Neural progenitor cell (in vitro differentiated cells): ENCODE results near the gene MKRN2. TPM values are rescaled to one million over a fixed set of nuclear protein-coding genes. Genes with fewer than 3 reads are reported as not detected.

Source experiments
- DNase-seq: peaks from one replicate; pipeline ENCODE4 v3.0.0-alpha.2; 2016; ENCODE audit warnings: low spot score
- H2AFZ ChIP-seq: fragments of 200-600 bp; sonication (generic); replicated peaks from 2 replicates; pipeline ENCODE4 v1.6.1; 2016; ENCODE audit warnings: antibody characterized with exemption
- H3F3A ChIP-seq: fragments of 200-600 bp; sonication (generic); 2 replicates; pipeline ENCODE4 v1.6.1; 2016; ENCODE audit warnings: antibody characterized with exemption, low read depth
- H3K27ac ChIP-seq: fragments of 200-600 bp; sonication (generic); 2 replicates; pipeline ENCODE4 v1.5.1; 2016; ENCODE audit warnings: mild to moderate bottlenecking
- H3K27me3 ChIP-seq: fragments of 200-600 bp; sonication (generic); 2 replicates; pipeline ENCODE4 v1.6.1; 2016; ENCODE audit warnings: mild to moderate bottlenecking, moderate library complexity
- H3K36me3 ChIP-seq: fragments of 200-600 bp; sonication (generic); 2 replicates; pipeline ENCODE4 v1.5.1; 2016
- H3K4me1 ChIP-seq: fragments of 200-600 bp; sonication (generic); 2 replicates; pipeline ENCODE4 v1.6.1; 2016; ENCODE audit warnings: mixed run types
- H3K4me2 ChIP-seq: fragments of 200-600 bp; sonication (generic); 2 replicates; pipeline ENCODE4 v1.6.1; 2016
- H3K4me3 ChIP-seq: fragments of 200-600 bp; sonication (generic); 2 replicates; pipeline ENCODE4 v1.5.1; 2016
- H3K79me2 ChIP-seq: fragments of 200-600 bp; sonication (generic); 2 replicates; pipeline ENCODE4 v1.6.1; 2016; ENCODE audit warnings: low read depth
- H3K9ac ChIP-seq: fragments of 200-600 bp; sonication (generic); 2 replicates; pipeline ENCODE4 v1.6.1; 2016
- H3K9me3 ChIP-seq: fragments of 200-600 bp; sonication (generic); 2 replicates; pipeline ENCODE4 v1.5.1; 2016; ENCODE audit warnings: low read depth
- H4K20me1 ChIP-seq: fragments of 200-600 bp; sonication (generic); 2 replicates; pipeline ENCODE4 v1.6.1; 2016; ENCODE audit warnings: low read depth
- H3K27ac Mint-ChIP-seq: 3 replicates; pipeline ENCODE4 v1.8.0; 2021; ENCODE audit warnings: mixed read lengths
- H3K27me3 Mint-ChIP-seq: 2 replicates; pipeline ENCODE4 v1.8.0; 2022; ENCODE audit warnings: low read depth, mild to moderate bottlenecking, inconsistent platforms, moderate library complexity, mixed read lengths; ENCODE audit not compliant: insufficient read depth
- H3K36me3 Mint-ChIP-seq: 3 replicates; pipeline ENCODE4 v1.8.0; 2021; ENCODE audit warnings: mixed read lengths
- H3K4me1 Mint-ChIP-seq: 3 replicates; pipeline ENCODE4 v1.8.0; 2021; ENCODE audit warnings: mixed read lengths
- H3K4me3 Mint-ChIP-seq: 3 replicates; pipeline ENCODE4 v1.8.0; 2021; ENCODE audit warnings: mild to moderate bottlenecking, moderate library complexity, mixed read lengths
- H3K9me3 Mint-ChIP-seq: 3 replicates; pipeline ENCODE4 v1.8.0; 2020; ENCODE audit warnings: mixed read lengths
- CTCF ChIP-seq: fragments of 200-600 bp; sonication (generic); IDR thresholded peaks from 2 replicates; pipeline ENCODE4 v1.5.1; 2017; ENCODE audit warnings: antibody characterized with exemption, mild to moderate bottlenecking
- EZH2 ChIP-seq: fragments of 200-600 bp; sonication (generic); IDR thresholded peaks from 2 replicates; pipeline ENCODE4 v1.6.1; 2017; ENCODE audit warnings: antibody characterized with exemption, mild to moderate bottlenecking, moderate library complexity
- EZH2phosphoT487 ChIP-seq: fragments of 200-600 bp; sonication (generic); IDR thresholded peaks from 2 replicates; pipeline ENCODE4 v1.6.1; 2017; ENCODE audit warnings: antibody characterized with exemption
- total RNA-seq: library from RNA; depleted of rRNA; stranded (reverse); fragments of >200 nt; gene quantifications from 2 replicates; pipeline ENCODE4 v1.2.3, GENCODE V29; 2015; ENCODE audit warnings: low replicate concordance

MKRN2 gene
- total RNA-seq, 1 donor from 2014 or later, result 26.5 TPM

GRCh38 chr3:12574131-12574530, 17.2 kb downstream of the MKRN2 start:
- Histone ChIP-seq H3K4me2 (no peak overlapping the region), H3K4me3 (no peak overlapping the region), H4K20me1 (no peaks in the 10 kb centered on the region)

GRCh38 chr3:12574661-12575060, 17.8 kb downstream of the MKRN2 start:
- no peak for DNase-seq
- Mint-ChIP-seq H3K4me1 (no peaks in the 10 kb centered on the region), H3K4me3 (no peak overlapping the region), H3K27ac (no peak overlapping the region), H3K36me3 (peaks cover 42% of the 10 kb centered on the region), H3K27me3 (peaks cover 2% of the 10 kb centered on the region), H3K9me3 (no peaks in the 10 kb centered on the region)
- TF ChIP-seq CTCF, result no peak
- no peak for TF ChIP-seq EZH2phosphoT487
- TF ChIP-seq EZH2, result no peak
- Histone ChIP-seq H3K79me2 (no peaks in the 10 kb centered on the region), H3K36me3 (peaks cover 4% of the 10 kb centered on the region), H4K20me1 (no peaks in the 10 kb centered on the region), H3K4me2 (no peak overlapping the region), H3K4me3 (no peak overlapping the region), H3F3A (no peaks in the 10 kb centered on the region), H3K27ac (no peak overlapping the region), H3K4me1 (no peaks in the 10 kb centered on the region), H3K9me3 (no peaks in the 10 kb centered on the region), H3K27me3 (no peaks in the 10 kb centered on the region), H3K9ac (no peak overlapping the region), H2AFZ (no peak overlapping the region)

More at GRCh38 chr3:12574131-12574530, 17.2 kb downstream of the MKRN2 start:
- Histone ChIP-seq H3K9ac (no peak overlapping the region), H3K4me1 (no peaks in the 10 kb centered on the region), H2AFZ (no peak overlapping the region), H3K79me2 (no peaks in the 10 kb centered on the region), H3K27me3 (no peaks in the 10 kb centered on the region), H3F3A (no peaks in the 10 kb centered on the region), H3K36me3 (peaks cover 4% of the 10 kb centered on the region), H3K27ac (no peak overlapping the region), H3K9me3 (no peaks in the 10 kb centered on the region)
- Mint-ChIP-seq H3K4me3 (no peak overlapping the region), H3K9me3 (no peaks in the 10 kb centered on the region), H3K27me3 (peaks cover 2% of the 10 kb centered on the region), H3K4me1 (no peaks in the 10 kb centered on the region), H3K36me3 (peaks cover 42% of the 10 kb centered on the region), H3K27ac (no peak overlapping the region)
- no peak for TF ChIP-seq EZH2
- TF ChIP-seq CTCF, result no peak
- TF ChIP-seq EZH2phosphoT487, result no peak
- no peak for DNase-seq

GRCh38 chr3:12577379-12577778, 20.5 kb downstream of the MKRN2 start:
- Histone ChIP-seq H3K9ac (no peak overlapping the region), H3K36me3 (peaks cover 4% of the 10 kb centered on the region), H3K4me2 (no peak overlapping the region), H2AFZ (no peak overlapping the region), H4K20me1 (no peaks in the 10 kb centered on the region), H3K27me3 (no peaks in the 10 kb centered on the region), H3K79me2 (no peaks in the 10 kb centered on the region), H3K4me1 (no peaks in the 10 kb centered on the region), H3F3A (peaks cover 7% of the 10 kb centered on the region), H3K27ac (no peak overlapping the region), H3K9me3 (no peaks in the 10 kb centered on the region), H3K4me3 (no peak overlapping the region)
- Mint-ChIP-seq H3K27ac (no peak overlapping the region), H3K9me3 (no peaks in the 10 kb centered on the region), H3K27me3 (no peaks in the 10 kb centered on the region), H3K4me3 (no peak overlapping the region), H3K4me1 (no peaks in the 10 kb centered on the region), H3K36me3 (peaks cover 29% of the 10 kb centered on the region)
- DNase-seq, result no peak
- TF ChIP-seq EZH2 (no peak), CTCF (no peak), EZH2phosphoT487 (no peak)

- peaks cover 24% of the 10 kb centered on the region for H3K36me3 Mint-ChIP-seq
- no peaks in the 10 kb centered on the region for H3K79me2 ChIP-seq
- TF ChIP-seq EZH2phosphoT487 (no peak), CTCF (peak; percentile 5)
- H3F3A ChIP-seq, result peaks cover 7% of the 10 kb centered on the region
- no peaks in the 10 kb centered on the region for H3K9me3 ChIP-seq
- no peak overlapping the region for H3K4me3 ChIP-seq
- H3K9ac ChIP-seq, result no peak overlapping the region
- no peaks in the 10 kb centered on the region for H4K20me1 ChIP-seq
- H3K27ac ChIP-seq, result no peak overlapping the region
- no peaks in the 10 kb centered on the region for H3K36me3 ChIP-seq
- H3K27me3 ChIP-seq, result no peaks in the 10 kb centered on the region
- no peaks in the 10 kb centered on the region for H3K9me3 Mint-ChIP-seq
- no peaks in the 10 kb centered on the region for H3K4me1 Mint-ChIP-seq
- no peaks in the 10 kb centered on the region for H3K27me3 Mint-ChIP-seq
- no peaks in the 10 kb centered on the region for H3K4me1 ChIP-seq
- no peak for DNase-seq
- H3K4me3 Mint-ChIP-seq, result no peak overlapping the region
- H3K4me2 ChIP-seq, result no peak overlapping the region
- no peak overlapping the region for H3K27ac Mint-ChIP-seq
- no peak overlapping the region for H2AFZ ChIP-seq
These were observed 21.9 kb downstream of the MKRN2 start for GRCh38 chr3:12578742-12579141.
